Neuronal stem cell (in vitro differentiated cells): ENCODE results near the gene BCL6.

Source experiments
- DNase-seq: peaks from one replicate; pipeline ENCODE4 v3.0.0-alpha.2; 2013; ENCODE audit warnings: low spot score
- H2AFZ ChIP-seq: one replicate; pipeline ENCODE4 v1.6.1; 2013; ENCODE audit warnings: mild to moderate bottlenecking, low read length, inconsistent platforms
- H2AK5ac ChIP-seq: 2 replicates; pipeline ENCODE4 v1.6.1; 2013; ENCODE audit warnings: low read depth, mild to moderate bottlenecking, inconsistent platforms, low read length, moderate library complexity, mixed read lengths
- H2BK120ac ChIP-seq: 2 replicates; pipeline ENCODE4 v1.6.1; 2013; ENCODE audit warnings: low read depth, mild to moderate bottlenecking, inconsistent platforms, low read length, moderate library complexity, mixed read lengths
- H2BK12ac ChIP-seq: one replicate; pipeline ENCODE4 v1.6.1; 2013; ENCODE audit warnings: low read length, inconsistent platforms
- H2BK15ac ChIP-seq: 2 replicates; pipeline ENCODE4 v1.6.1; 2013; ENCODE audit warnings: mild to moderate bottlenecking, low read length, inconsistent platforms, mixed read lengths
- H2BK5ac ChIP-seq: one replicate; pipeline ENCODE4 v1.6.1; 2013; ENCODE audit warnings: inconsistent platforms, mild to moderate bottlenecking, low read length, moderate library complexity
- H3K14ac ChIP-seq: one replicate; pipeline ENCODE4 v1.6.1; 2013; ENCODE audit warnings: low read length, inconsistent platforms
- H3K18ac ChIP-seq: 2 replicates; pipeline ENCODE4 v1.6.1; 2013; ENCODE audit warnings: low read length, inconsistent platforms
- H3K23ac ChIP-seq: 2 replicates; pipeline ENCODE4 v1.6.1; 2013; ENCODE audit warnings: low read depth, mild to moderate bottlenecking, mixed read lengths, low read length, inconsistent platforms; ENCODE audit not compliant: poor library complexity
- H3K27ac ChIP-seq: replicated peaks from 3 replicates; pipeline ENCODE4 v1.5.1; 2013; ENCODE audit warnings: low read length, inconsistent platforms
- H3K27me3 ChIP-seq, 3 experiments: 2 replicates each; pipeline ENCODE4 v1.6.1; 2013; ENCODE audit warnings: low read length in 3 of 3, mild to moderate bottlenecking in 2 of 3, inconsistent platforms in 1 of 3, low read depth in 1 of 3, mixed read lengths in 1 of 3, moderate library complexity in 1 of 3; ENCODE audit not compliant: control insufficient read depth in 3 of 3, insufficient read depth in 3 of 3
- H3K36me3 ChIP-seq, 2 donors: replicated peaks in 1 of 2; 2 replicates each; pipeline ENCODE4 v1.6.1; 2013; ENCODE audit warnings: low read length in 2 of 2; ENCODE audit not compliant: control insufficient read depth in 2 of 2, insufficient read depth in 2 of 2
- H3K4ac ChIP-seq: 2 replicates; pipeline ENCODE4 v1.6.1; 2013; ENCODE audit warnings: inconsistent platforms, mild to moderate bottlenecking, low read length, moderate library complexity
- H3K4me1 ChIP-seq, 2 donors: 1 replicate in 1 of 2; 2 replicates in 1 of 2; pipeline ENCODE4 v1.6.1; 2013; ENCODE audit warnings: low read length in 2 of 2, low read depth in 1 of 2; ENCODE audit not compliant: control insufficient read depth in 2 of 2, insufficient read depth in 1 of 2
- H3K4me2 ChIP-seq: one replicate; pipeline ENCODE4 v1.6.1; 2013; ENCODE audit warnings: mild to moderate bottlenecking, low read length, inconsistent platforms; ENCODE audit not compliant: insufficient read depth, poor library complexity, severe bottlenecking
- H3K4me3 ChIP-seq, 2 donors: 2 replicates each; pipeline ENCODE4 v1.5.1; 2013; ENCODE audit warnings: low read length in 2 of 2, mild to moderate bottlenecking in 2 of 2, inconsistent platforms in 1 of 2, moderate library complexity in 1 of 2
- H3K79me1 ChIP-seq: one replicate; pipeline ENCODE4 v1.6.1; 2013; ENCODE audit warnings: low read depth, mild to moderate bottlenecking, inconsistent platforms, low read length, moderate library complexity
- H3K9ac ChIP-seq: one replicate; pipeline ENCODE4 v1.6.1; 2013; ENCODE audit warnings: mild to moderate bottlenecking, low read depth, low read length, inconsistent platforms; ENCODE audit not compliant: poor library complexity
- H3K9me3 ChIP-seq, 2 donors: replicated peaks in 1 of 2; 2 replicates each; pipeline versions ENCODE3 to v1.6.1; 2013; ENCODE audit warnings: low read length in 2 of 2, mild to moderate bottlenecking in 2 of 2, inconsistent platforms in 1 of 2, low read depth in 1 of 2, mixed read lengths in 1 of 2, moderate library complexity in 1 of 2; ENCODE audit not compliant: control insufficient read depth in 2 of 2, insufficient read depth in 1 of 2
- H4K8ac ChIP-seq: one replicate; pipeline ENCODE4 v1.6.1; 2013; ENCODE audit warnings: low read depth, mild to moderate bottlenecking, inconsistent platforms, low read length, moderate library complexity
- H4K91ac ChIP-seq: one replicate; pipeline ENCODE4 v1.6.1; 2013; ENCODE audit warnings: low read length, low read depth, mild to moderate bottlenecking, inconsistent platforms; ENCODE audit not compliant: poor library complexity
- WGBS, 2 donors: extraction: QIAGEN DNeasy Blood & Tissue Kit; methylation state at CpG; one replicate each; pipeline ENCODE4 v1.1.7; 2013; ENCODE audit warnings: missing lambda C conversion rate in 2 of 2, mixed read lengths in 1 of 2; ENCODE audit not compliant: insufficient read length in 2 of 2, insufficient replicate concordance in 1 of 2; ENCODE audit errors: extremely low coverage in 2 of 2; 5-methylcytosine and 5-hydroxymethylcytosine counted together

The BCL6 gene

DNA sequence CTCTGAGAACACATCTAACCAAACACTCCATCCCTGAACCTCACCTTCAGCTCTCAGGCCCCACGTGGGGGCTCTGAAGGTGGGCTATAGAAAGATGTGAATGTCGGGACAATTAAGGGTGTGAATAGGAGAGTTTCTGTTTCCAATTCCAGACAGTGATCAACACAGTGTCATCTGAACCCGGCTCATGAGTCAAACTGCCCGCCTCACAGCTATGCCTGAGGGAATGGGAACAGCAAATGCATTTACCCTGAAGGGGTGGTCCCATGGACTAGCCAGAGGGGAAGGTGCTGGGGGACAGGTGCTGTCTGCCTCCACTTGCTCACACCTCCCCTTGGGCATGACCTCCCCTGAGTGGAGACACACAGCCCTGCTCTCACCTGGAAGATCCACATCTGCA, 49.2 kb downstream of the BCL6 start:
- H2AFZ ChIP-seq: no peak overlapping the region
- no peak overlapping the region for H3K14ac ChIP-seq
- H2BK15ac ChIP-seq: no peak overlapping the region
- no peak overlapping the region for H3K4me3 ChIP-seq
- H3K9me3 ChIP-seq: no peaks in the 10 kb centered on the region
- H3K27ac ChIP-seq: no peak overlapping the region
- no CpG with 5 or more reads among the region's 4 CpGs for WGBS, 2 donors
- H3K23ac ChIP-seq: no peak overlapping the region
- no peak overlapping the region for H3K4ac ChIP-seq
- no peak overlapping the region for H4K8ac ChIP-seq
- H2AK5ac ChIP-seq: no peak overlapping the region
- H3K79me1 ChIP-seq: no peaks in the 10 kb centered on the region
- no peak overlapping the region for H3K9ac ChIP-seq
- H3K4me2 ChIP-seq: no peak overlapping the region
- H2BK5ac ChIP-seq: no peak overlapping the region
- H3K4me1 ChIP-seq: no peaks in the 10 kb centered on the region
- no peak overlapping the region for H2BK120ac ChIP-seq
- no peaks in the 10 kb centered on the region for H3K36me3 ChIP-seq
- H4K91ac ChIP-seq: no peak overlapping the region
- H3K18ac ChIP-seq: no peak overlapping the region
- H3K27me3 ChIP-seq: no peaks in the 10 kb centered on the region
- no peak overlapping the region for H2BK12ac ChIP-seq
- DNase-seq: no peak

DNA sequence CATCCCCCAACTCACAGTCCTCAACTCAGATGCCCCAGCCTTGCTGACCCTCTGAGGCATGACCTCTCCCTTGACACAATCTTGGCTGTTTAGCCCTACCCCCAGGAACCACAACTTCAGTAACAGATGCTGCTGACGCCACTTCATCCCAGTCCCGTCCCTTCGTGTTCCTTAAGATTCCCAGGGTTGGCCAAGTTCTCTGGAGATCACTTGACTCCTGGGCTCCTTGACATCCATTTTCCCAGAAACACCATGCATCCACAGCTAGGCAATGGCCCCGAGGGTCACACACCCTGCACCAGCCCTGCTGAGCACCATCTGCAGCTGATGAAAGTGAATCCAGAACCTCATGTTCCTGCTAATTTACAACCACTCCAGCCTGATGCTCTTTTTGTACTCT, 49.8 kb downstream of the BCL6 start:
- H2BK12ac ChIP-seq: no peak overlapping the region
- no CpG with 5 or more reads among the region's 4 CpGs for WGBS, 2 donors

DNA sequence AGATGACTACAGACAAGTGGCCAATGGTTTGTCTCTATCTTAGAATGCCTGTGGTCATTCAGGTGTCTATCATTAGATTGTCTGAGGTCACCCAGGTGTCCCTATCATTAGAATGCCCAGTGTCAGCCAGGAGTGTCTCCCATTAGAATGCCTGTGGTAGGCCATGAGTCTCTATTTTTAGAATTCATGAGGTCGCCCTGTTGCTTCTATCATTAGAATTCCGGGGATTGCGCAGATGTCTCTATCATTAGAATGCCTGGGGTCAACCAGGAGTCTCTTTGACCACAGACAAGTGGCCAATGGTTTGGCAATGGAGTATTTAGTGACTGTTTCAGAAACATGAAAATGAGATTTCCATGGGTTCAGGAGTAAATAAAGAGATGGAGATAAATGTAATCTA, 50.5 kb downstream of the BCL6 start:
- Histone ChIP-seq H3K18ac (no peak overlapping the region), H4K8ac (no peak overlapping the region), H2AFZ (no peak overlapping the region), H3K4me1 (no peaks in the 10 kb centered on the region), H3K4ac (no peak overlapping the region), H2BK15ac (no peak overlapping the region), H3K9ac (no peak overlapping the region), H4K91ac (no peak overlapping the region), H3K23ac (no peak overlapping the region), H3K27me3 (no peaks in the 10 kb centered on the region), H3K36me3 (no peaks in the 10 kb centered on the region), H3K4me3 (no peak overlapping the region), H2AK5ac (no peak overlapping the region), H3K27ac (no peak overlapping the region), H2BK5ac (no peak overlapping the region), H3K14ac (no peak overlapping the region), H3K4me2 (no peak overlapping the region), H3K9me3 (no peaks in the 10 kb centered on the region), H2BK120ac (no peak overlapping the region), H3K79me1 (no peaks in the 10 kb centered on the region), H2BK12ac (no peak overlapping the region)
- WGBS, 2 donors: no CpG with 5 or more reads among the region's 3 CpGs
- no peak for DNase-seq

More for the DNA sequence above, 49.8 kb downstream of the BCL6 start:
- no peak overlapping the region for H3K18ac ChIP-seq
- no peak overlapping the region for H2BK15ac ChIP-seq
- no peak overlapping the region for H3K14ac ChIP-seq
- H3K4me1 ChIP-seq: no peaks in the 10 kb centered on the region
- H3K9ac ChIP-seq: no peak overlapping the region
- no peak overlapping the region for H3K23ac ChIP-seq
- H3K79me1 ChIP-seq: no peaks in the 10 kb centered on the region
- H3K36me3 ChIP-seq: no peaks in the 10 kb centered on the region
- no peak overlapping the region for H2BK120ac ChIP-seq
- no peak overlapping the region for H2BK5ac ChIP-seq
- H3K4me2 ChIP-seq: no peak overlapping the region
- H4K8ac ChIP-seq: no peak overlapping the region
- no peaks in the 10 kb centered on the region for H3K27me3 ChIP-seq
- no peak overlapping the region for H3K27ac ChIP-seq
- no peak for DNase-seq
- H2AFZ ChIP-seq: no peak overlapping the region
- no peak overlapping the region for H4K91ac ChIP-seq
- no peaks in the 10 kb centered on the region for H3K9me3 ChIP-seq
- H3K4ac ChIP-seq: no peak overlapping the region
- no peak overlapping the region for H2AK5ac ChIP-seq
- no peak overlapping the region for H3K4me3 ChIP-seq

DNA sequence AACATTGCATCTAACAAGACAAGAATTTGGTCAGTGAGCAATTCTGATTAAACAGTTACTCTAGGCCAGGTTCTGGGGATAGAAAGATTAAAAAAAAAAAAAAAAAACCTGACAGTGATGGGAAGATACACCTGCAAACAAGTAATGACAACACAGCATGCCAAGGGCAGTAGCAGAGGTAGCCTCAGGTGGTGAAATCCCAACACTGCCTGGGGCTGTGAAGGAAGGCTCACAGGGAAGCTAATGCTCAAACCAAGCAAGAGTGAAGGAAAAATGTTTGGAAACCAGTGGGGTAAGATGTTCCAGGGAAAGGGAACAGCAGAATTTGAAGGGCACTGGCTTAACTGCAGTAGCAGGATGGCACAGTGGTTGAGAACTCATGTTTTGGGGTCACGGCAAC, 51.8 kb downstream of the BCL6 start:
- H3K23ac ChIP-seq: no peak overlapping the region
- H3K9ac ChIP-seq: no peak overlapping the region
- H3K14ac ChIP-seq: no peak overlapping the region
- H2BK12ac ChIP-seq: no peak overlapping the region
- H4K8ac ChIP-seq: no peak overlapping the region
- no peak overlapping the region for H4K91ac ChIP-seq
- H3K79me1 ChIP-seq: no peaks in the 10 kb centered on the region
- H2BK15ac ChIP-seq: no peak overlapping the region
- H3K36me3 ChIP-seq: no peaks in the 10 kb centered on the region
- H3K27me3 ChIP-seq: no peaks in the 10 kb centered on the region
- no peak for DNase-seq
- H2AFZ ChIP-seq: no peak overlapping the region
- H3K9me3 ChIP-seq: no peaks in the 10 kb centered on the region
- no CpG with 5 or more reads among the region's 1 CpG for WGBS, 2 donors
- H3K4me2 ChIP-seq: no peak overlapping the region
- peak overlapping the region in 1 of 2 donors; percentile 15 for H3K4me3 ChIP-seq
- H3K4me1 ChIP-seq: no peaks in the 10 kb centered on the region
- no peak overlapping the region for H2AK5ac ChIP-seq
- H2BK5ac ChIP-seq: no peak overlapping the region
- no peak overlapping the region for H2BK120ac ChIP-seq
- H3K4ac ChIP-seq: no peak overlapping the region
- H3K27ac ChIP-seq: no peak overlapping the region
- no peak overlapping the region for H3K18ac ChIP-seq
